ENCODE results near the gene IL3.

The IL3 gene

DNA sequence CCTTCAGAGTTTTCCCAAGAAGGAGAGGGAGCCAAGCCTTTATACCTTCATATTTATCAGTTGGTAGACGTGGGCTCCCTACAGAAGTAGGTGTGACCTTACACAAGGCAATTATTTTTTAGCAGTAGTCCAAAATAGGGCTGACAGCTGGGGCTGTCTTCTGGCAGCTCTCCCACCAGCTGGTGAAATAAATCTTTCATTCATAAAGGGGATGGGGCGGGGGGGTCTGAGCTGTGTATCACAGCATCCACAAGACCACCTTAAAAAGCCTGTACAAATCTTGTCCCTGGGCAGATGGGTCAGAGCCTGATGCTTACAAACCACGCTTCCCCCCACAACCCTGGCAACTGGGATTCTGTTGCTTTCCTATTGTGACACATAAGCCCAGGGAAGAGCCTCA is 32.8 kb downstream of the IL3 start:
- TF ChIP-seq GABPA (IDR thresholded peaks at IDR 0.05; ENCODE audit: low read depth) (no peak), SPI1 (IDR thresholded peaks at IDR 0.05; ENCODE audit: borderline replicate concordance, low read depth) (no peak), POLR2AphosphoS5 (IDR thresholded peaks at IDR 0.05; ENCODE audit: low read depth) (no peak)
- TF ChIP-seq, protein P1, sequence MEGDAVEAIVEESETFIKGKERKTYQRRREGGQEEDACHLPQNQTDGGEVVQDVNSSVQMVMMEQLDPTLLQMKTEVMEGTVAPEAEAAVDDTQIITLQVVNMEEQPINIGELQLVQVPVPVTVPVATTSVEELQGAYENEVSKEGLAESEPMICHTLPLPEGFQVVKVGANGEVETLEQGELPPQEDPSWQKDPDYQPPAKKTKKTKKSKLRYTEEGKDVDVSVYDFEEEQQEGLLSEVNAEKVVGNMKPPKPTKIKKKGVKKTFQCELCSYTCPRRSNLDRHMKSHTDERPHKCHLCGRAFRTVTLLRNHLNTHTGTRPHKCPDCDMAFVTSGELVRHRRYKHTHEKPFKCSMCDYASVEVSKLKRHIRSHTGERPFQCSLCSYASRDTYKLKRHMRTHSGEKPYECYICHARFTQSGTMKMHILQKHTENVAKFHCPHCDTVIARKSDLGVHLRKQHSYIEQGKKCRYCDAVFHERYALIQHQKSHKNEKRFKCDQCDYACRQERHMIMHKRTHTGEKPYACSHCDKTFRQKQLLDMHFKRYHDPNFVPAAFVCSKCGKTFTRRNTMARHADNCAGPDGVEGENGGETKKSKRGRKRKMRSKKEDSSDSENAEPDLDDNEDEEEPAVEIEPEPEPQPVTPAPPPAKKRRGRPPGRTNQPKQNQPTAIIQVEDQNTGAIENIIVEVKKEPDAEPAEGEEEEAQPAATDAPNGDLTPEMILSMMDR (IDR thresholded peaks at IDR 0.05; ENCODE audit: insufficient read depth, low read length) = no peak
- TF ChIP-seq, protein P2, sequence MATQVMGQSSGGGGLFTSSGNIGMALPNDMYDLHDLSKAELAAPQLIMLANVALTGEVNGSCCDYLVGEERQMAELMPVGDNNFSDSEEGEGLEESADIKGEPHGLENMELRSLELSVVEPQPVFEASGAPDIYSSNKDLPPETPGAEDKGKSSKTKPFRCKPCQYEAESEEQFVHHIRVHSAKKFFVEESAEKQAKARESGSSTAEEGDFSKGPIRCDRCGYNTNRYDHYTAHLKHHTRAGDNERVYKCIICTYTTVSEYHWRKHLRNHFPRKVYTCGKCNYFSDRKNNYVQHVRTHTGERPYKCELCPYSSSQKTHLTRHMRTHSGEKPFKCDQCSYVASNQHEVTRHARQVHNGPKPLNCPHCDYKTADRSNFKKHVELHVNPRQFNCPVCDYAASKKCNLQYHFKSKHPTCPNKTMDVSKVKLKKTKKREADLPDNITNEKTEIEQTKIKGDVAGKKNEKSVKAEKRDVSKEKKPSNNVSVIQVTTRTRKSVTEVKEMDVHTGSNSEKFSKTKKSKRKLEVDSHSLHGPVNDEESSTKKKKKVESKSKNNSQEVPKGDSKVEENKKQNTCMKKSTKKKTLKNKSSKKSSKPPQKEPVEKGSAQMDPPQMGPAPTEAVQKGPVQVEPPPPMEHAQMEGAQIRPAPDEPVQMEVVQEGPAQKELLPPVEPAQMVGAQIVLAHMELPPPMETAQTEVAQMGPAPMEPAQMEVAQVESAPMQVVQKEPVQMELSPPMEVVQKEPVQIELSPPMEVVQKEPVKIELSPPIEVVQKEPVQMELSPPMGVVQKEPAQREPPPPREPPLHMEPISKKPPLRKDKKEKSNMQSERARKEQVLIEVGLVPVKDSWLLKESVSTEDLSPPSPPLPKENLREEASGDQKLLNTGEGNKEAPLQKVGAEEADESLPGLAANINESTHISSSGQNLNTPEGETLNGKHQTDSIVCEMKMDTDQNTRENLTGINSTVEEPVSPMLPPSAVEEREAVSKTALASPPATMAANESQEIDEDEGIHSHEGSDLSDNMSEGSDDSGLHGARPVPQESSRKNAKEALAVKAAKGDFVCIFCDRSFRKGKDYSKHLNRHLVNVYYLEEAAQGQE (IDR thresholded peaks at IDR 0.05; ENCODE audit: insufficient replicate concordance, low read depth) = no peak
- no peaks in the 10 kb centered on the region for H3K27me3 ChIP-seq (ENCODE audit: insufficient read depth, poor library complexity, severe bottlenecking)
- no peak overlapping the region for H3K4me3 ChIP-seq (replicated peaks; ENCODE audit: insufficient read depth, low read length)
- no peak for DNase-seq (ENCODE audit: low read depth in 1 of 2, low spot score in 1 of 2)
- no peak overlapping the region for H3K27ac ChIP-seq (replicated peaks)

DNA sequence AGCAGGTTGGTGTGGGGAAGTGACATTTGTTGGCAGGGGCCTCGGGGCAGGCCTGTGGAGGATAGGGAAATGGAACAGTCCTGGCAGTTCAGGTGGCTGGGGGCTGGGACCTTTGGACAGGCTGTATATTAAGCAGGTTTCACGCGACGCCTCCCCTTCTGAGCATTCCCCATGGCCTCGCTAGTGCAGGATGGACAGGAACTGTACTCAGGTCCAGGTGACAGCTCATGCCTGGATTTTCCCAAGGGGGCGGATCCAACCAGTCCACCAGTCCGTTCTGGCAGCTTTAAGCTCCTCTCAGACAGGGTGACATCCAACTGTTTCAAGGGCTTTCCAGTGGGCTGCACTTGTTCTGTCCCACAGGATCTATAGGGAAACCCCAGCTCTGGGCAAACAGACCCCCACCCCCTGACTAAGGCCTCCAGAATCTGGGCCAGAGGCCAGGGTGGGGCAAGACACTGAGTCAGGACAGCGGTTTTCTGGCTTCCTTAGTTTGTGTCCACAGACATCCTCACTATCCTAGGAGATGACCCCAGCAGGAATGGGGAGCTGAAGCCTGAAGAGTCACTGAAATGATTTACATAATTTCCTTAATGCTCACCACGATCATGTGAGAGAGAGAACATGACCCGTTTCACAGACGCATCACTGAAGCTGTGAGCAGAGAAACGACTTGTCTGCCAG is 34.1 kb downstream of the IL3 start:
- no peaks in the 10 kb centered on the region for H3K27me3 ChIP-seq (ENCODE audit: insufficient read depth, poor library complexity, severe bottlenecking)
- no peak for TF ChIP-seq GABPA (IDR thresholded peaks at IDR 0.05; ENCODE audit: low read depth)
- TF ChIP-seq, protein P1 (IDR thresholded peaks at IDR 0.05; ENCODE audit: insufficient read depth, low read length) = no peak
- no peak for TF ChIP-seq SPI1 (IDR thresholded peaks at IDR 0.05; ENCODE audit: borderline replicate concordance, low read depth)
- TF ChIP-seq POLR2AphosphoS5 (IDR thresholded peaks at IDR 0.05; ENCODE audit: low read depth) = no peak
- TF ChIP-seq, protein P2 (IDR thresholded peaks at IDR 0.05; ENCODE audit: insufficient replicate concordance, low read depth) = no peak
- no peak overlapping the region for H3K4me3 ChIP-seq (replicated peaks; ENCODE audit: insufficient read depth, low read length)
- no peak overlapping the region for H3K27ac ChIP-seq (replicated peaks)
- no peak for DNase-seq (ENCODE audit: low read depth in 1 of 2, low spot score in 1 of 2)

DNA sequence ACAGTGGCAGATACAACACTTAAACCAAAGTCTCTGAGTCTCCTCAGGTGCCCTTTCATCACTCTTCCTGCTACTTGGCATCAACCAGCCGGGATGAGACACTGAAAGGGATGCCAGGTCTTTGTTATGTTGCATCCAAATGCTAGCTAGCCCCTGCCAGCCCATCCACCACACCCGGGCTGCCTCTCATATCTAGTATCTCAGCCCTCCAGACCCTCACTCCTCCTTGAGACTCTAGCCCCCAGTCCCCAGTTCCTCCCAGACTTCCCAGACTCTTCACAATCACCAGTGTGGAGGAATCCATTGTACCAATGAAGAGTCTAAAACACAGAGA is 34.6 kb downstream of the IL3 start:
- DNase-seq (ENCODE audit: low read depth in 1 of 2, low spot score in 1 of 2) = no peak
- no peak overlapping the region for H3K27ac ChIP-seq (replicated peaks)
- TF ChIP-seq GABPA (IDR thresholded peaks at IDR 0.05; ENCODE audit: low read depth) (no peak), POLR2AphosphoS5 (IDR thresholded peaks at IDR 0.05; ENCODE audit: low read depth) (no peak), SPI1 (IDR thresholded peaks at IDR 0.05; ENCODE audit: borderline replicate concordance, low read depth) (no peak)
- TF ChIP-seq, protein P1 (IDR thresholded peaks at IDR 0.05; ENCODE audit: insufficient read depth, low read length) = no peak
- TF ChIP-seq, protein P2 (IDR thresholded peaks at IDR 0.05; ENCODE audit: insufficient replicate concordance, low read depth) = no peak
- H3K27me3 ChIP-seq (ENCODE audit: insufficient read depth, poor library complexity, severe bottlenecking) = no peaks in the 10 kb centered on the region
- no peak overlapping the region for H3K4me3 ChIP-seq (replicated peaks; ENCODE audit: insufficient read depth, low read length)
